ENCODE measurements around the gene APLN.

The APLN gene

DNA sequence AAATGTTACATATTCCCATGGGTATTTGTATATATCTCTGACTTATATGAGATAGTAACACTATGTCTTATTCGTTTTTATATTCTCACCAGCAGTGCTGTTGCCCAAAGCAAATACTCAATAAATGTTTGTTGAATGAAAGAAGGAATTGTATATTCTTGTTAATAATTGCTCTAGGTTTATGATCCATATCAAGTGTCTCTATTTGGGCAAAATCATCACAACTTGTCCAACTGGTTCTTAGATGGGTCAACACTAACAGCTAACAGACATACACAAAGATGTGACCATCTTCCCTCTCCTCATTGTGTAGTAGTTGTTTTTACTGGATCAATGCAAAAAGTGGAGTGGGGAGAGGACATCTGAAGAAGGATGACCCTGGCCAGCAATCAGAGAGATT lies 6.6 kb upstream of the APLN start:
- no peak for DNase-seq (ENCODE audit: low read depth, low spot score)

DNA sequence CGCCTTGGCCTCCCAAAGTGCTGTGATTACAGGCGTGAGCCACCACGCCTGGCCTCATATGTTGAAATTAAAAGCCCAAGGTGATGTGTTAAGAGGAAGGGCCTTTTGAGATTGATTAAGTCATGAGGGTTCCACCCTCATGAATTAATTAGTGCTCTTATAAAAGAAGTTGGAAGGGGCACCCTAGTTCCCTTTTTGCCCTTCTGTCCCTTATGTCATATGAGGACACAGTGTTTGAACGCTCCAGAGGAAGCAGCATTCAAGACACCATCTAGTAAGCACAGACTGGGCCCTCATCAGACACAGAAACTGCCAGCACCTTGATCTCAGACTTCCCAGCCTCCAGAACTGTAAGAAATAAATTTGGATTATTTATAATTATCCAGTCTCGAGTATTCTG lies 5.1 kb upstream of the APLN start:
- no peak for DNase-seq (ENCODE audit: low read depth, low spot score)

GRCh38 chrX:129659141-129659540 lies 4.4 kb upstream of the APLN start:
- DNase-seq (ENCODE audit: low read depth, low spot score) = no peak

DNA sequence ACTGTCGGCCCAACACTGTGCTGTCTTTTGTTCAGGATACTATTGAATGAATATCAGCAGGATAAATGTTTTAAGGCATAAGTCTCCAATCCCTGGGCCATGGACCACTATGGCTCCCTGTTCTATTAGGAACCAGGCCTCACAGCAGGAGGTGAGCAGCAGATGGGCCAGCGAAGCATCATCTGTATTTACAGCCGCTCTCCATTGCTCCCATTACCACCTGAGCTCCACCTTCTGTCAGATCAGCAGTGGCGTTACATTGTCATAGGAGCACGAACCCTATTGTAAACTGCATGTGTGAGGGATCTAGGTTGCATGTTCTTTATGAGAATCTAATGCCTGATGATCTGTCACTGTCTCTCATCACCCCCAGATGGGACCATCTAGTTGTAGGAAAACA lies 3.7 kb upstream of the APLN start:
- DNase-seq (ENCODE audit: low read depth, low spot score) = no peak

GRCh38 chrX:129655547-129656249 lies 942 bp upstream of the APLN start:
- no peak for DNase-seq (ENCODE audit: low read depth, low spot score)

DNA sequence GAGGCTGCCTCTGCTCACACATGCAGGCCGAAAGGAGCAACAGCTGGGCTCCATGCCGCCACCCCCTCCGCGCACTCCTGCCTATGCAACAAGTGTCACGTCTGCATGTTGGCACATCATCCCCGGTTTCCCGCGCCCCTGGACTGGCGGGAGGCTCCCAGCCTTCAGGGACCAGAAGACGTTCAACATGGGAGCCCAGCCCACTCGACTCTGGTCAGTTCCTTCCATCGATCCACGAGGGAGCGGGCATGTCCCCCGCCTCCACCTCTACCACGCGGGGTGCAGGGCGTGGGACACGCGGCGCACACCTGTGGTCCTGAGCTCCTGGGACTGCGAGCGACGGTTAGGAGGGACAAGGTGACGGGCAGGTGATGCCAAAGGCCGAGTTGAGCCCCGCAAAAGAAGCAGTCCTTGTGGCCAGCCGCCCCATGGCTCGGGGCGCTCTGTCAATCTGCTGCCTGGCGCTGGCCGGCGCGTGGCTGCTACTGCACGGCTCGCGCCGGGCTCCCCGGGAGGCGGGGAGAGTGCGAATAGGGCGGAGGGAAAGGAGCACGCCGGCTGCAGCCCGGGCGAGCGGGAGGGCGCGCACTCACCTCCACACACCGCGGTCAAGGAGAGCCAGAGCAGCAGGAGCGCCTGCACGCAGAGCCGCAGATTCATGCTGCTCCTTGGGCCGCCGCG lies 645 bp downstream of the APLN start:
- no peak for DNase-seq (ENCODE audit: low read depth, low spot score)

DNA sequence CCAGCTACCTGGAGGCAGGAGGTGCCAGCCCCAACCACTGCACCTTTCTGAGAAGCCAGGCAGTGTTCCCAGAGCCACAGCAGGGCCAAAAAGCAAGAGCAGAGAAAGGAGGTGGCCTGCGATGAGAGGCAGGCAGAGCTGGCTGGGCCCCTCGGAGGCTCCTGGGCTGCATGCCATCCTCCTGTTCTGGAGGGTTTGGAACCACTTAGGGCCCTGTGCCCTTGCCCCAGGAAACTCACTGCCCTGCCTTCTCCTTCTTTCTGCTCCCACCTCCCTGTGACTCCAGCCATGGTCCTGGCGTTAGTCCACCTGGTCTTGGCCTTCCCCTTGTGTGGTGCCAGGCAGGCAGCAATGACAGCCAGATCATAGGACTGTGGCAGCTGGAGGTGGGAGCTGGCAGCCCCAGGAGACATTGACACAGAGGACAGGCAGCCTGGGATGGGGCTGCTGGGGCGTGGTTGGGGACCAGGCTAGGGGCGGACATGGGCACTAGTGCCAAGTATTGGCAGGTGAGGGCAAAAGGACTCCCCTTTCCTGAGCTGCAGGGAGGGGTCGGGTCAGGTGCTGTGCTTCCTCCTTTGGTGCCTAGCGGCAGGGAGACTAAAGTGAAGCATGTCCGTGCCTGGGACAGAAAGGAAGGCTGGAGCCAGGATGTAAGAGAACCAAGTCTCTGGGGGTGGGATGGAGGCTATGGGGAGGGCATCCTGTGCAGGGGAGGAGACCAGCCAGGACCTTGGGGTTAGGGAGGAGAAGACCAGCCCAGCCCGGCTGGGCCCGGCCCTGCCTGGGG lies 1.4 kb downstream of the APLN start:
- no peak for DNase-seq (ENCODE audit: low read depth, low spot score)

- DNase-seq (ENCODE audit: low read depth, low spot score) = no peak
Measured at GRCh38 chrX:129652565-129653169, 2.1 kb downstream of the APLN start.

- no peak for DNase-seq (ENCODE audit: low read depth, low spot score)
Measured at GRCh38 chrX:129651756-129652564, 2.8 kb downstream of the APLN start.

GRCh38 chrX:129650821-129651510 lies 3.8 kb downstream of the APLN start:
- DNase-seq (ENCODE audit: low read depth, low spot score) = no peak

- DNase-seq (ENCODE audit: low read depth, low spot score) = no peak
Measured at GRCh38 chrX:129650183-129650689, 4.5 kb downstream of the APLN start.

- no peak for DNase-seq (ENCODE audit: low read depth, low spot score)
Measured at GRCh38 chrX:129649268-129650182, 5.2 kb downstream of the APLN start.

DNA sequence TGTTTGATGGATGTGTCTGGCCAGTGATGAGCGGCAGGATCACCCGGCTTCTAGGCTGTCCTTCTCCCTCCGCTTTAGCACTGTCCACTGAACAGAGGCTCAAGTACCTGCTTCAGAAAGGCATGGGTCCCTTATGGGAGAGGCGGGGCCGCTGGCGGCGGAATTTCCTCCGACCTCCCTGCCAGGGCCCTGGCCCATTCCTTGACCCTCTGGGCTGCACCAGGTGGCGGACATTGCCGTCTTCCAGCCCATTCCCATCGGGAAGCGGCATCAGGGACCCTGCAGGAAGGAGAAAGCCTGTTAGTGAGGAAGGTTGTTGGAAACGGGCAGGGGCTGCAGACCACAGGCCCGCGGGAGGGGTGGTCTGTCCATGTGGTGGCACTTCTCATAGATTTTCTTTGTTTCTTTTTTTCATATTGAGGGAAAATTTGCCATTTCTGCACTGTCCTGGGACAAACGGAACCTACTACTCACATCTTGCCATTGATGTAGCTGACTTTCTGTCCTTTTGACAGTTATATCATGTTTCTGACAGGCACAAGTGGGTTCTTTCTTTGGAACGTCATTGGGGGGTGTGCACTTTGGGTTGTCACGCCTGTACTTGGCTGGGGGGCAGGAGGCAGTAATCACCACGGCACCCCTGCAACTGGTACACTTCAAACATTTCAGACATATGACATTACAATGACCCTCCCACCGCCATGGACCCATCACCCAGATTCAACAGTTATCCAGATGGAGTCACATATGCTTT lies 6.1 kb downstream of the APLN start:
- no peak for DNase-seq (ENCODE audit: low read depth, low spot score)

- DNase-seq (ENCODE audit: low read depth, low spot score) = no peak
Measured at GRCh38 chrX:129647418-129648410, 7.0 kb downstream of the APLN start.

DNA sequence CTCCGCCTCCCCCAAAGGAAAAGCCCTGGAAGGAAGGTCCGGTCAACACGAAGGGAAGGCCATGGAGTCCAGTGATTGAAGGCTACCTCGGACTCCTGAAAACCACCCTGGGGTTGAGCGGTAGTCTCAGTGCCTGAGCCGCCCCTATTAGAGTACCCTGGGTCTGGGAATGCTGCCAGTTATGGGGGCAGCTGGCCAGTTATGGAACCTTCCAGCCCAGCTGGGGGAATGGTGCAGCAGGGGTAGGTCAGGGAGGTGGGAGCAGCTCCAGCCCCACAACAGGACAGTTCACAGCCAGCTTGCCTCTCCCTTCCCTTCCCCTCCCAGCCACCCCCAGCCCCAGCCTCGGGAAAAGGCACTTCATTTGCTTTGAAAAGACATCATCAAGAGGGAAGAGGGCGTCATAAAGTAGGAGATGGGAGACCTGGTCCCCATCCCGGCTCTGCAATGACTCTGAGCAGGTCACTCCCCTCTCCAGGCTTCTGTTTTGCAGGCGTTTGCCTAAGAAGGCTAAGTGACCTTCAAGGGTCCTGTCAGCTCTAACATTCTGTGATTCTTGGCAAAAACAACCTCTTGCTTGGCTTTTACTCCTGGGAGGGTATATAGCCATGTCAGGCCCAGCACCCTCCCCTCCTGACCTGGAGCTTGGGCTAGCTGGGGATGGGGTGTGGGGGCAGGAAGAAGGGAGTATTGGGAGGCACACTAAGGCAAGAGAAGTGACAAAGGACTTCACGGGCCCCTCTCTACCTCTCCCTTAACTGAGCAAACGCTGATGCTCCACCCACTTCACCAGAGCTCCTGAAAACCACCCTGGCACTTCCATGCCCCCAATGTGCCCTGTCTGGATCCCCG lies 8.0 kb downstream of the APLN start:
- DNase-seq (ENCODE audit: low read depth, low spot score) = no peak

DNA sequence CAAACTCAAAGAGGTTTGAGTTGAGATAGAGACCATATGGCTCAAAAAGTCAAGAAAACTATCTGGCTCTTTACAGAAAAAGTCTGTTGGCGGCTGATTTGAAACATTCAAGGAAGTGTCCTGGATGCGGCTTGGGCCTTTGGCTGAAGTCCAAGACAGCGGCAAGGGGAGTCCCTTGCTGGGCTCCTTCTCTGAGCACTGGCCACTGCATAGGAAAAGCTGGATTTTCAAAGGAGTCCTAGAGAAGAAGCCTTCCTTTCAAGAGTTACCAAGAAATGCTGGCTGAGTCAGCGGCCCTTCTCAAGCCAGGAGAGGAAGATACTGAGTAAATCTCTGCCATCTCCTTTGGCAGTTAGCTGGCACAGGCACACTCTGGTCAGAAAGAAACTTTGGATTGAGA lies 12.1 kb downstream of the APLN start:
- no peak for DNase-seq (ENCODE audit: low read depth, low spot score)

GRCh38 chrX:129641941-129642340 lies 12.8 kb downstream of the APLN start:
- no peak for DNase-seq (ENCODE audit: low read depth, low spot score)
